ENCODE measurements around the gene TANC1.
A peak's percentile ranks its signal among the peaks of the same experiment; 100 is the strongest.

Gene TANC1

GRCh38 chr2:159175182-159175581, 206.7 kb downstream of the TANC1 start:
- no peak for DNase-seq

GRCh38 chr2:159175927-159176326, 207.5 kb downstream of the TANC1 start:
- no peak for DNase-seq

GRCh38 chr2:159176555-159176954, 208.1 kb downstream of the TANC1 start:
- DNase-seq, result no peak

GRCh38 chr2:159177357-159177756, 208.9 kb downstream of the TANC1 start:
- DNase-seq, result no peak

- no peak for DNase-seq
Observed at GRCh38 chr2:159177957-159178356, 209.5 kb downstream of the TANC1 start.

- DNase-seq, result no peak
Observed at GRCh38 chr2:159179096-159179495, 210.7 kb downstream of the TANC1 start.

GRCh38 chr2:159179696-159180095, 211.3 kb downstream of the TANC1 start:
- no peak for DNase-seq

GRCh38 chr2:159183346-159183745, 214.9 kb downstream of the TANC1 start:
- DNase-seq, result no peak

GRCh38 chr2:159185401-159186130, 217.1 kb downstream of the TANC1 start:
- no peak for DNase-seq

- DNase-seq, result no peak
Observed at GRCh38 chr2:159186462-159186861, 218.0 kb downstream of the TANC1 start.

- DNase-seq, result no peak
Observed at GRCh38 chr2:159187106-159187505, 218.7 kb downstream of the TANC1 start.

- DNase-seq, result no peak
Observed at GRCh38 chr2:159188449-159188848, 220.0 kb downstream of the TANC1 start.

- no peak for DNase-seq
Observed at GRCh38 chr2:159192371-159192918, 224.0 kb downstream of the TANC1 start.

GRCh38 chr2:159193791-159194190, 225.4 kb downstream of the TANC1 start:
- DNase-seq, result no peak

GRCh38 chr2:159194241-159194640, 225.8 kb downstream of the TANC1 start:
- DNase-seq, result no peak

GRCh38 chr2:159195697-159196096, 227.3 kb downstream of the TANC1 start:
- DNase-seq, result no peak

- DNase-seq, result no peak
Observed at GRCh38 chr2:159196393-159196925, 228.0 kb downstream of the TANC1 start.

- DNase-seq, result no peak
Observed at GRCh38 chr2:159199236-159199635, 230.8 kb downstream of the TANC1 start.

- DNase-seq, result no peak
Observed at GRCh38 chr2:159199761-159200465, 231.5 kb downstream of the TANC1 start.

- no peak for DNase-seq
Observed at GRCh38 chr2:159200498-159200897, 232.1 kb downstream of the TANC1 start.

- peak; percentile 3 to 9 for DNase-seq
Observed at GRCh38 chr2:159201360-159202063, 233.1 kb downstream of the TANC1 start.

GRCh38 chr2:159202568-159203071, 234.2 kb downstream of the TANC1 start:
- DNase-seq, result no peak
